Fibroblast of lung (primary cell): ENCODE results near the gene LZTS2. TPM values are rescaled to one million over a fixed set of nuclear protein-coding genes. Genes with fewer than 3 reads are reported as not detected.
"Not testable (repeated sequence)": the region's sequence is repeated elsewhere in the genome, so short reads cannot be mapped to it uniquely, and the experiment has no call there.

ENCODE experiments used
- DNase-seq, 2 donors: peaks; one replicate each; pipeline versions ENCODE4 v3.0.0 to v3.0.0-alpha.2; 2010; ENCODE audit warnings: low read depth in 2 of 2
- H2AFZ ChIP-seq: 2 replicates; pipeline ENCODE4 v1.5.1; 2012; ENCODE audit warnings: low read length, control low read depth, inconsistent platforms
- H3K27ac ChIP-seq: 2 replicates; pipeline ENCODE4 v1.5.1; 2011; ENCODE audit warnings: low read length, control low read depth; ENCODE audit not compliant: insufficient read depth
- H3K27me3 ChIP-seq: 2 replicates; pipeline ENCODE4 v1.5.1; 2011; ENCODE audit warnings: mild to moderate bottlenecking, low read length; ENCODE audit not compliant: control insufficient read depth, insufficient read depth
- H3K36me3 ChIP-seq: 2 replicates; pipeline ENCODE4 v1.5.1; 2011; ENCODE audit warnings: low read length; ENCODE audit not compliant: control insufficient read depth, insufficient read depth
- H3K4me1 ChIP-seq: 2 replicates; pipeline ENCODE4 v1.5.1; 2011; ENCODE audit warnings: low read length; ENCODE audit not compliant: control insufficient read depth, insufficient read depth; ENCODE audit errors: extremely low read depth
- H3K4me2 ChIP-seq: 2 replicates; pipeline ENCODE4 v1.5.1; 2011; ENCODE audit warnings: low read length, control low read depth; ENCODE audit not compliant: insufficient read depth; ENCODE audit errors: extremely low read depth
- H3K4me3 ChIP-seq, 4 experiments: fragments of 200-600 bp in 1 of 4; sonication (generic) in 1 of 4; replicated peaks in 1 of 4; 2 replicates each; pipeline ENCODE4 v1.5.1; 2011 to 2016; ENCODE audit warnings: low read length in 4 of 4, low read depth in 3 of 4, mild to moderate bottlenecking in 3 of 4, control low read depth in 2 of 4, inconsistent platforms in 1 of 4, mixed read lengths in 1 of 4; ENCODE audit not compliant: insufficient read depth in 1 of 4; ENCODE audit errors: control extremely low read depth in 1 of 4
- H3K79me2 ChIP-seq: 2 replicates; pipeline ENCODE4 v1.5.1; 2012; ENCODE audit warnings: mild to moderate bottlenecking, low read length, inconsistent platforms; ENCODE audit not compliant: control insufficient read depth, insufficient read depth
- H3K9ac ChIP-seq: 2 replicates; pipeline ENCODE4 v1.5.1; 2011; ENCODE audit warnings: mild to moderate bottlenecking, low read length, control low read depth; ENCODE audit not compliant: insufficient read depth
- H3K9me3 ChIP-seq: 2 replicates; pipeline ENCODE4 v1.5.1; 2012; ENCODE audit warnings: low read depth, low read length; ENCODE audit not compliant: control insufficient read depth, insufficient read depth
- H4K20me1 ChIP-seq: 2 replicates; pipeline ENCODE4 v1.5.1; 2011; ENCODE audit warnings: low read length; ENCODE audit not compliant: control insufficient read depth, insufficient read depth; ENCODE audit errors: extremely low read depth
- EZH2 ChIP-seq: IDR thresholded peaks from 2 replicates; pipeline ENCODE4 v1.5.1; 2012; ENCODE audit warnings: low read length, control low read depth, mild to moderate bottlenecking; ENCODE audit errors: missing control alignments
- polyA plus RNA-seq, 2 donors: library from polyadenylated mRNA; depleted of rRNA in 1 of 2; stranded (reverse) in 1 of 2; unstranded in 1 of 2; fragments of >200 nt; gene quantifications; 2 replicates each; pipeline ENCODE4 v1.2.1, GENCODE V29; 2011 to 2012; ENCODE audit warnings: missing spikeins in 1 of 2
- total RNA-seq: library from RNA; depleted of rRNA; stranded (reverse); fragments of >200 nt; gene quantifications from 2 replicates; pipeline ENCODE4 v1.2.1, GENCODE V29; 2014
- TF ChIP-seq, protein P1 (sequence below), 2 donors: IDR thresholded peaks in 1 of 2; conservative IDR thresholded peaks in 1 of 2; 1 replicate in 1 of 2; 2 replicates in 1 of 2; pipeline ENCODE4 v1.5.1; 2011 to 2012; ENCODE audit warnings: low read length in 2 of 2, control low read depth in 1 of 2, inconsistent platforms in 1 of 2, low read depth in 1 of 2, mild to moderate bottlenecking in 1 of 2

The LZTS2 gene
- total and polyA plus RNA-seq, 2 donors (not counting 1 experiment from before 2014, with no cell fraction given), result 34.7 to 120 TPM

GRCh38 chr10:100970914-100971811 is 28.4 kb upstream of the LZTS2 start:
- no peak for DNase-seq
- no peaks in the 10 kb centered on the region for H3K36me3 ChIP-seq
- H3K9ac ChIP-seq, result no peak overlapping the region
- H3K79me2 ChIP-seq, result no peaks in the 10 kb centered on the region
- no peaks in the 10 kb centered on the region for H3K27me3 ChIP-seq
- H3K4me1 ChIP-seq, result peaks cover 3% of the 10 kb centered on the region
- no peak overlapping the region for H2AFZ ChIP-seq
- no peaks in the 10 kb centered on the region for H4K20me1 ChIP-seq
- no peak overlapping the region for H3K27ac ChIP-seq
- TF ChIP-seq, protein P1, sequence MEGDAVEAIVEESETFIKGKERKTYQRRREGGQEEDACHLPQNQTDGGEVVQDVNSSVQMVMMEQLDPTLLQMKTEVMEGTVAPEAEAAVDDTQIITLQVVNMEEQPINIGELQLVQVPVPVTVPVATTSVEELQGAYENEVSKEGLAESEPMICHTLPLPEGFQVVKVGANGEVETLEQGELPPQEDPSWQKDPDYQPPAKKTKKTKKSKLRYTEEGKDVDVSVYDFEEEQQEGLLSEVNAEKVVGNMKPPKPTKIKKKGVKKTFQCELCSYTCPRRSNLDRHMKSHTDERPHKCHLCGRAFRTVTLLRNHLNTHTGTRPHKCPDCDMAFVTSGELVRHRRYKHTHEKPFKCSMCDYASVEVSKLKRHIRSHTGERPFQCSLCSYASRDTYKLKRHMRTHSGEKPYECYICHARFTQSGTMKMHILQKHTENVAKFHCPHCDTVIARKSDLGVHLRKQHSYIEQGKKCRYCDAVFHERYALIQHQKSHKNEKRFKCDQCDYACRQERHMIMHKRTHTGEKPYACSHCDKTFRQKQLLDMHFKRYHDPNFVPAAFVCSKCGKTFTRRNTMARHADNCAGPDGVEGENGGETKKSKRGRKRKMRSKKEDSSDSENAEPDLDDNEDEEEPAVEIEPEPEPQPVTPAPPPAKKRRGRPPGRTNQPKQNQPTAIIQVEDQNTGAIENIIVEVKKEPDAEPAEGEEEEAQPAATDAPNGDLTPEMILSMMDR (conservative IDR thresholded peaks at IDR 0.05 in 1 of 2, IDR thresholded peaks at IDR 0.05 in 1 of 2; ENCODE audit: low read depth in 1 of 2, low read length in 2 of 2), result no peak
- no peak for TF ChIP-seq EZH2
- H3K9me3 ChIP-seq, result no peaks in the 10 kb centered on the region
- H3K4me3 ChIP-seq, result no peak overlapping the region
- H3K4me2 ChIP-seq, result no peak overlapping the region

DNA sequence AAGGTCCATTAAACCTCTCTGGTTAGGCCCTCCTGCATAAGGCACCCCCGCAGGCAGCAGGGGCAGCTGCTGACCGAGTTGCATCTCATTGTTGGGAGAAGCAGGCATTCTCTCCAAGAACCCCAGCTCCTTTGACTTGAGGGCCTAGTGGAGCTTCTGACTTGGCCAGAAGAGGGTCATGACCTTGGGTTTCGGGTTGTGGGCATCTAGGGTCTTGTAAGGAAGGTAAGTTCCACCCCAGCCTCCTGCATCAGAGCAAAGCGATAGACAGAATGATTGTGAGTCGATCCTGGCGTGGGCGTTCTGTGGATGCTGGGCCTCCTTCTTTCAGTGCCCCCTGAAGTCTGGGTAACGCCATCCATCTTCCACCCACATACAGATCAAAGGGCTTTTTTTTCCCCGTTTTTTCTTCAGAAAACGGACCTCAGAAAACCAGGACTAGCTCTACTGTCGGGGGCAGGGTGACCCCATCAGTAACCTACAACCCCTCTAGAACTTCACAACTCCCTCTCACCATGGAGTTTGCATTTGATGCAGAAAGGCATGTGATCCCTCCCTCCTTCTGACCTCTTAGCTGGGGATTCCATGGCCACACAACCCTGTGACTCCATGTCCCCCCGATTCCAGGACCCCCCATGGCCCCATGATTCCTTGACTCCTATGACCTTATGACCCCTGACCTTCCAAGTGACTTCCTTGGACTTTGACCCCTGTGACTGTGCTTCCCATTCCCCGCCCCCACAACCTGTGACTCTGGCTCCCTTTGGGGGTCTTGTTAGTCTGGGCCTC is 27.3 kb upstream of the LZTS2 start:
- Histone ChIP-seq H3K27me3 (no peaks in the 10 kb centered on the region), H3K4me3 (no peak overlapping the region), H3K4me2 (no peak overlapping the region), H3K36me3 (no peaks in the 10 kb centered on the region), H3K9ac (no peak overlapping the region), H3K9me3 (no peaks in the 10 kb centered on the region), H3K79me2 (no peaks in the 10 kb centered on the region), H4K20me1 (no peaks in the 10 kb centered on the region), H3K27ac (no peak overlapping the region), H3K4me1 (peaks cover 3% of the 10 kb centered on the region), H2AFZ (no peak overlapping the region)
- no peak for DNase-seq
- TF ChIP-seq, protein P1 (conservative IDR thresholded peaks at IDR 0.05 in 1 of 2, IDR thresholded peaks at IDR 0.05 in 1 of 2; ENCODE audit: low read depth in 1 of 2, low read length in 2 of 2), result no peak
- TF ChIP-seq EZH2, result no peak

GRCh38 chr10:100972904-100973535 is 26.6 kb upstream of the LZTS2 start:
- Histone ChIP-seq H3K36me3 (no peaks in the 10 kb centered on the region), H3K4me1 (peaks cover 3% of the 10 kb centered on the region), H3K27me3 (no peaks in the 10 kb centered on the region), H2AFZ (no peak overlapping the region), H3K4me3 (no peak overlapping the region), H3K79me2 (no peaks in the 10 kb centered on the region), H4K20me1 (no peaks in the 10 kb centered on the region), H3K4me2 (no peak overlapping the region), H3K9ac (no peak overlapping the region), H3K27ac (no peak overlapping the region), H3K9me3 (no peaks in the 10 kb centered on the region)
- DNase-seq, result no peak
- TF ChIP-seq, protein P1 (conservative IDR thresholded peaks at IDR 0.05 in 1 of 2, IDR thresholded peaks at IDR 0.05 in 1 of 2; ENCODE audit: low read depth in 1 of 2, low read length in 2 of 2), result no peak
- TF ChIP-seq EZH2, result no peak

GRCh38 chr10:100975397-100975796 is 24.2 kb upstream of the LZTS2 start:
- H3K27me3 ChIP-seq, H3K36me3 ChIP-seq, H3K9me3 ChIP-seq, H4K20me1 ChIP-seq, H2AFZ ChIP-seq, H3K4me2 ChIP-seq, H3K79me2 ChIP-seq, H3K27ac ChIP-seq, H3K4me1 ChIP-seq, DNase-seq, H3K4me3 ChIP-seq, H3K9ac ChIP-seq: not testable (repeated sequence)
